CD4-positive, alpha-beta T cell treated with Interferon alpha-2 for 1 hour (primary cell): ENCODE results near the gene CAPN8.

Source experiments
- DNase-seq, 2 donors: peaks; one replicate each; pipeline ENCODE4 v3.0.0-alpha.2; 2020 to 2022

The CAPN8 gene

DNA sequence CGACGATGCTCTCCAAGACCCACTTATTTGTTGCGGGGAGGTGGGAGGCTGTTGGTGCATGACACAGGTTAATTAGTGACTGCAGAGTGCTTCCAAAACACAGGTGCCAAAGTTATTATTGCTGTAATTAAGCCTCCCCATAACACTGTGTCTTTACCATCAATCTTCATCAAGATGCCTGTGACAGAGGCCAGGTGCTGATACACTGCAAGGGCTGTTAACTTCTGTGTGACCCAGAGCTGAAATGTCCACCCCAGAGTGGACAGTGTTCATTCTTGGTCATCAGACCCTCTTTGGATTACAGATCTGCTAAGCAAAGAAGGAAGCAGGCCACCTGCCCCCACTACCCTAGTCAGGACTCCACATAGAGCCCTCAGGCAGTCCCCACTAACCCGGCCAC, 55.5 kb downstream of the CAPN8 start:
- DNase-seq = no peak

DNA sequence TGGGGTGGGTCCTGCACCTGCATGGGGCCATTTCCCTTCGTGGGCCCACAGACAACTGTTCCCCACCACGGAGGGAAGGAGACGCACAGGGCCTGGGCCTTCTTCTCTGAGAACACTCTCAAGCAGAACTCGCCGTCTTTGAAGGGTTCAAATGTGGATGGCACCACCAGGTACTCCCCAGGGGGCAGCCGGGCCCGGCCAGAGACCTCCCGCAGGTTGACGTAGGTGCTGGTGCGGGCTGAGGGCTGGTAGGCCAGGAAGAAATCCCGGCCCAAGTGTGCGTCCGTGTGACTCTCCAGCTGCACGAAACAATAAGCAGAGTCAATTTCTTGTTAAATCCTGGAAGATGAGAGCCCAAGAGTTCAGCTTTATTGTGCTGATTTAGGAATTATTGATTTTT, 56.4 kb downstream of the CAPN8 start:
- no peak for DNase-seq

DNA sequence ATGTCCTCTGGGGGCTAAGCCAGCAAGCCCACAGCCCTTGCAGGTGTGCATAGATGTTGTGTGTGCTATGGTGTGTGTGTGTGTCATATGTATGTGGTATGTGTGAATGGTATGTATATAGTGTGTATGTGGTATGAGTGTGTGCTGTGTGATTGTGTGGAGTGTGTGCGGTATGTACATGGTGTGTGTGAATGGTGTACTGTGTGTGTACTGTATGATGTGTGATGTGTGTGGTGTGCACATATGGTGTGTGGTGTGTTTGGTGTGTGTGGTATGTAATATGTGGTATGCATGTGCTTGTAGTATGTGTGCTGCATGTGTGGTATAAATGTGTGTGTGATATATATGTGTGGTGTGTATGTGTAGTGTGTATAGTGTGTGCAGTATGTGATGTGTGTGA, 107.0 kb downstream of the CAPN8 start:
- DNase-seq = no peak

DNA sequence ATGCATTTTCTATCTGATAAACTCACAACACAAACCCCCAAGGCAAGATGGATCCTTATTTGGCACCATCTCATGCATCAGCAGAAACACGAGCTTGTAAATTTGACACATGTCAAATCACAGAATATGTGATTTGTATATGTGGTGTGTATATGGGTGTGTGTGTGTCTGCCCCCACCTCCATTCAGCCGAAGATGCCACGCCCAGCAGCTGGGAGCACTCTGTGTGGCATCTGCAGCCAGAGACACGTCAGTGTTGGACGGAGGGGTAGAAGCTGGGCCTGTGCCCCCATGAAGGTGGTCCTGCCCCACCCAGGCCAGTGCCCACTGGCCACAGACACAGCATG, 108.4 kb downstream of the CAPN8 start:
- no peak for DNase-seq

DNA sequence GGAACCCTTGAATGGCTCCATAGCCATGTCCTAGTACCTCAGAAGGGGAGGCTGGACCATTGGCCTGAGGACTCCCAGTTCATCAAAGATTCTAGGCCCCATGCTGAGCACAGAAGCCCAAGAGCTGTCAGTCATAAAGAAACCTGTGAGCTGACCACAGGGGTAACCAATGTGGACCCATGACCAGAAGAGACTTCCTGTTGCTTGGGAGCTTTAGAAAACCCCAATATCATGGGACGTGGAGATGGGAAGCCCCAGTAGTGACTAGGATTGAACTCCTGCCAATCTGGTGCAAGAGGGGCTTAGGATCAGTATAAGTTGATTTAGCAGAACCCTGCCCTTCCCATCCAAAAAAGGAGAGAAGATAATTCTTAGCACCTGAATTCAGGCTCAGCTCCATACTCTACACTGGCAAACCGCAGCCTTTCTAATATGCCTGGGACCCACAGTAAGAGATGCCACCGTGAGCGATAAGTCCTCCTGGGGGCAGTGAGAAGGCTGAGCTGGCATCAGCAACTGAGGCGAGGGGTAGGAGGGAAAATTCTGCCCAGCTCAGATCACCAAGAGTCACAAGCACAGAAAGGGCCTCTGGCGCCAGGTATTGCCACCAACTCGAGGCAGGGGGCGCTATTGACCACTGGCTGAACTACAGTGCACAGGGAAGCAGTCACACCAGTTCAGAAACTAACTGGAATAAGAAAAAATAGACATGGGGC, 108.9 kb downstream of the CAPN8 start:
- DNase-seq = peak; percentile 13 to 18

DNA sequence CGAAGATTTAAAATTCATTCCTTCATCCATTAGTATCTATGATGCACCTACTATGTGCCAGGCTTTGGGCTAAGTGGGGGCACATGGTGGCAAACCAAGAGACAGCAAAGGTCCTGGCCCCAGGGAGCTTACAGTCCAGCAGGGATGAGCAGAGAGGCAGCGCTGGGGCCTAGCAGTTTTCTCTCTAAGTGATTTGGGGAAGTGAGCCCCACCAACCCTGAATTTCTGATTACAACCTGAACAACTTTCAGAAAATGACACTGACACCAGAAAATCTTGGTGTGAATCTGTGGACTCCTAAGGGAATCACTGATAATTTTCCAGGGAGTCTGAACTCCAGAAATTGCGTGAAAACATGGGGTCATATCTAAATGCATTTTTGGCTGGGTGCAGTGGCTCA, 111.5 kb downstream of the CAPN8 start:
- DNase-seq = no peak

DNA sequence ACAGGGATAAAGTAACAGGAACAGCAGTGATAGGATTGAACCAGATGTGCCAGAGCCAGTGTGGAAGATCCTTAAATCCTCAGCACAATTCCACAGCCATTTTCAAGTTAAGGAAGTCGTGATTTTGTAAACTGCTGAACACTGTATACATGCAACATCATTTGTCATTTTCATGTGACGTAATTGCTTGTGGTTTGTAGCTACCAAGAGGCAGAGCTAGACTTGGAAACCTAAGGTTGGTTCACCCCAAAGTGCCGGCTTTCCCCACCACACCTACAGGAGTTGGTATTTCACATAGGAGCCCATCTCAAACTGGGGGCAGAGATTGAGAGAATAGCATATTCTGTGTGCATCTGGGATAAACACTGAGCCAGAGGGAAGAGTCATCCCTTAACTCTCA, 113.9 kb downstream of the CAPN8 start:
- no peak for DNase-seq

DNA sequence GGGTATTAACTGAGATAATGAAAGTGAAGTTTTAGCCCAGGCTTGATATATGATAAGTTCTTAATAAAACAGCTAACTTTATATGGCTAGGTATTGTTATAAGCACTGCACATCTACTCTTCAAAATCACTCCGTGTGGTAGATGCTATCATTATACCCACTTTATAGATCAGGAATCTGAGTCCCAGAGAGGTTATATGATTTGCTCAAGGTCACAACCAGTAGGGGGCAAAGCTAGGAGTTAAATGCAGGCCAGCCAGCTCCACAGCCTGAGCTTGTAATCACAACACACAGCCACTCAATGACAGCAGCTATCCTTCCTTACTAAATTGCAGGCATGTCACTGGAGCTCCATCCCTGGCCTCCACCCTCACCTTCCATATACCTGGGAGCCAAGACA, 115.8 kb downstream of the CAPN8 start:
- DNase-seq = no peak

DNA sequence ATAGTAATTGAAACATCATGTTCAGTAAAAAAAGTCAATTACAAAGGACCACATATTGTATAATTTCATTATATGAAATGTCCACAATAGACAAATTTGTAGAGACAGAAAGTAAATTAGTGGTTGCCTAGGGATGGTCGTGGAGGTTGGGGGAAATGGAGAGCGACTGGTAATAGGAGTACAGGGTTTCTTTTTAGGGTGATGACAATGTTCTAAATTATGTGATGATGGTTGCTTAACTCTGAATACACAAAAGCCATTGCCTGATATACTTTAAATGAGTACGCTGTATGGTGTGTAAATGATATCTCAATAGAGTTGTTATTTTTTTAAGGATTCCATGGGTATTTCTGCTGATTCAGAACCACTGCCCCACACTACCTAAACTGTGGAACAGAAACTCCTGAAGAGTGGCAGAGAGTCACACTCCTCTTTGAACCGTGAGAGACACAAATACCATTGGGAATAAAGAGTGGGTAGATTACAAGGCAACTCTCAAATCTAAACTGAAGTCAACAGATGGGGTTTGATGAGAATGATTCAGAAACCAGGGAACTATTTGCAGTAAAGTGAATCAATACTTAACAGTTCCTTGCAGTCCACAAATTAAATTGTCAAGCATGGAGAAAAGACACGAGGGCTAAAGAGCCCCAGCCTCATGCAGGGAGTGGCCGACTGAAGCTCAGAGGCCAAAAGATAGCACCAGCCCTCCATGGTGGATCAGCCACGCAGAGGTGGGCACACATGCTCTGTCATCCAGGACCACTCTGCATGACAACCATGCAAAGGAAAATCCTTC, 118.0 kb downstream of the CAPN8 start:
- DNase-seq = no peak

DNA sequence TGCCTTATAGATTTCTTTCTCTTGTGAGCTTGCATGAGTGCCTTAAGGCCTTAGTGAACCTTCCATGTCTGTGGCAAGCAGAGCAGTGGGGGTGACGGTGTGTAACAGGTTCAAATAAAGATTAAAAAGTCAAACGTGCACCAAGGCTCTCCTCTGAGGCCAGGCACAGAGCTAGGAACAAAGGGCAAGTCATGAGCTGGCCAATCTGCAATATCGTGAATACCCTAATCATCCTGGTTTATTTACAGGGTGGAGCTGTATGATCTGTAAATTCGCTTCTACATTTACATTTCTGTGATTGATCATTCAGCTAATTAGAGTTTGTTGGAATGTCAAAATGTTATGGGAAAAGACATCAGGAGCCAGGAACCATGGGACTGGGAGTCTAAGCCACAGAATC, 120.2 kb downstream of the CAPN8 start:
- no peak for DNase-seq

DNA sequence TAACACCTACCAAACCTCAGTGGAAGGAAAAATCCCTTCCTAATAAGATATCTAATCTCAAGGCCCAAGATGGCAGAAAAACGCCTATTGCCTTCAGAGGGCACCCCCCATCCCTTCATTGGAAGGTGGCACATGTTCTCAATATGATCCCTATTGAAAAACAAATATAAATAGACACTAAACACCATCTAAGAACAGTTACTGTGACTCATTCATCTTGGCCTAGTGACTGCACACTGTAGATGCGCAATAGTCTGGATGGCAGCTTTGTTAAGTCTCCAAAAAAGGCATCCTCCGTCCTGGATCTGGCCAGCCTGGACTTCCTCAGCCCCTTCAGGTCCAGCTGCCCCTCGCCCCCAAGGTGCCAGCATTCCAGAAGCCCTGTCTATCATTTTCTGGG, 121.9 kb downstream of the CAPN8 start:
- no peak for DNase-seq

DNA sequence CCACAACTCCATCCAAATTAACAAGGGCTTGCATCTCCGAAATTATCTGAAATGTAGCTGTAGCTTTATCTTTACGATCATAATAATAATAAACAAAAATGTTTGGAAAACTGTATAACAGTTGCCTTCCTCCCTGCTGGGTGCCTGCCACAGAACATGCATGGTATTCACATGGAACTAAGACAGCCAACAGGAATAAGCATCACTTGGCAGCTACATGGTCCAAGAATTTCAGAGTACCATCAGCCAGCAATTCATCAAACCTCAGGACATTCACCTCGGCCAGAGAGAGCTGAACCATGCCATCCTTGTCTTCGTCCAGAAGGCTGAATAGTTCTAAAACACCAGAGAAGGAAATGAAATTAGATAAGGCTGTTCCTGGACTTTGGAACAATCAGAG, 122.7 kb downstream of the CAPN8 start:
- DNase-seq = no peak

DNA sequence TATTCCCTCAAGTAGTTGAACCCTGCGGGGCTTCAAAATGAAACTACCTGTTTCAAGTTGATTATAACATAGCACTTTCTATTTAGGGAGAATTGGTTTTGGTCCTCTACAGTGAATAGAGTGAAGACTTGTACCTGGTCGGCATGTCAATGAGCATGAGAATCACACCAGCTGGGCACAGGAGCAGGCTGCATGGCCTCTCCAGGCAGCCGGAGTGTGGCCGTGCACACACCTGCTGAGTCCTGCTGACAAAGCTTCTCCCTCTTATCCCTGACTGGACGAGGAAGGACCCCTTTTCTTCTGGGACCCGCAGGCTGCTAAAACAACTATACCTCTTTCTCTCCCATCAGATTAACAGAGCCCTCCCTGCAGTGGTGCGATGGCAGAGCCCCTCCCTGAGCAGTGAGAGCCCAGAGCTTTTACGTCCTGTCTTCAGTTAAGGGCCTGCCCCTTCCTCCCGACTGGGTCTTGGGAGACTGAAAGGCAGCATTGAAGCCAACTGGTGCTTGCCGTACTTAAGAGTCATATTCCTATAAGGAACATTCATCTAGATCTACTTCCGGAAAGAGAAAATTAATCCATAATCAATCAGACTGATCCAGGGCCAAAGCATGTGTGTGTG, 124.9 kb downstream of the CAPN8 start:
- DNase-seq = no peak

DNA sequence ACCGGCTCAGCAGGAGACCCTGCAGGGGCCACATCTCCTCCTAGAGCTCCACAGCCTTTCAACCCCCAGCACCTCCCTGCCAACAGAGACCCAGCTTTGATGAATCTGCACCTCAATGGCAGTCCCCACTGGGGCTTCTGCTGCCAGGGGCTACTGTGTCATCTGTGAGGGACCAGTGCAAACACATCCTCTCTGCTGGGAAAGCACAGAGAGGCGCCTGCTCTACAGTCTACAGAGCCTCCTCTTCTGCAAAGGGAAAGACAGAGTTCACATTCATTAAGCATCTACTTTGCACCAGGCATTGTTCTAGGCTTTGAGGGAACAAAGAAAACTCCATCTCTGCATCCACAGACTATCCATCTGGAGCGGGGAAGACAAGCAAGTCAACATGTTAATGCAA, 125.8 kb downstream of the CAPN8 start:
- DNase-seq = no peak

DNA sequence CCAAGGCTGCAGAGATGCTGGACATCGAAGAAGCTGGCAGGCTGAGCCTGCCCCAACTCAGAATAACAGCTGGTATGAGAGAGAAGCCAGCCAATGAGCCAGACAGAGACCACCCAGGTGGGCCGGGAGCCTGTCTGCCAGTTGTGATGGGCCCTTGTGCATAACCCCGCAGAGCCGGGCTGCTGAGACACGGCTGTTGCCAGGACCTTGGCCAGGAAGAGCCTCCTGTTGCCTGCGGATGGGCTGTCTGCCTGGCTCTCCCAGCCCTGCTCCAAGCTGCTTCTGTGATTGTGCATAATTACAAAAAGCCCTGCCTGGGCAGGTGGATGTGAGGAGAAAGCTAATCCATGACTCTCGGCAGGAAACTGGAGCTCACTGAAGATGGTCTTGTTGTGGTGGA, 126.5 kb downstream of the CAPN8 start:
- no peak for DNase-seq

DNA sequence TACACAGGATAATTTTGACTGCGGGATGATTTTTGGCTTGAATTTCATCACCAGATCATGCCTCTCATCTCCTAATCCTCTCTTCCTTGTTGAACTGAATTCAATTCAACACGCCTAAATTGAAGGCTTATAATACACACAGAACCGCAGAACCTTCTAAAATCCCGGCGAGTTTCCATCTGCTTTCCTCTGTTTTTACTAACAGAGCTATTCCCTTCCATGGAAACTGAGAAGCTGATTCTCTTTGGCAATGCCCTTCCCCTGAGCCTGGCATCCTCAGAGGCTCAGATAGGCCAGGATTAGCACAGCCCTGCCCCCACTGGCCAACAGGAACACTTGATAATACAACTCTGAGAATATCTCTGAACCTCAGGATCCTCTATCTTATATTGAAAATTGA, 130.2 kb downstream of the CAPN8 start:
- DNase-seq = no peak

DNA sequence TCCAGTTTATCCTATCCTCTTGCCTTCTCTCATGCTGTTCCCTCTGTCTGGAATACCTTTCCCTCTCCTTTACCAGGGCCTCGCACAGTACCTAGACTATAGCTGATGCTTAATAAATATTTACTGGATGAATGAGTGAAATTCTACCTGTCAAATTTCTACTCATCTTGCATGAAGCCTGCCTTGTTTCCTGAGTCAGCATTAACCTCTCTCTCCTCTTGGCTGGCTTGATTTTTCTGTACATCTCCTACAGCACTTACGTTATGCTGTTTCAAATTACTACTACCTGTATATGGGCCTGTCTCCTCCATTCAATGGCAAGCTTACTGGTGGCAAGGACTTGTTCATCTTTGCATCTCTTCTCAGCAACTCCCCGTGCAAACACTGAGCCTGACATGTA, 130.8 kb downstream of the CAPN8 start:
- no peak for DNase-seq

DNA sequence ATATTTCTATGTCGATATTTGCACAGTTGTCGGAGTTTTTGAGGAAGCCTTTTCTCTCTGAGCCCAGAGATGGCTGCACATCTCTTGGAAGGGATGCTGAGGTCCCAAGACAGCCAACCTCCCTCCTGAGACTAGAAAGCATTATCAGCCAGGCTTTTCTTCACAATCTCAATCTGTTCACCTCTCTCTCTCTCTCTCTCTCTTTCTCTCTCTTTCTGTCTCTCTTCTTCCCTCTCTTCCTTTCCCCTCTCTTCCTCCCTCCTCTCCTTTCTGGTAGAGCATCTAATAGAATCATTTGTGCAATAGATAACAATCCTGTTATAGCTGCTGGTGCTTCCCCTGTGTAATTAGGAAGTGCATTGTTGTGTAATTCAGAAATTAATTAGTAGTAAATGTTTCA, 131.8 kb downstream of the CAPN8 start:
- no peak for DNase-seq

DNA sequence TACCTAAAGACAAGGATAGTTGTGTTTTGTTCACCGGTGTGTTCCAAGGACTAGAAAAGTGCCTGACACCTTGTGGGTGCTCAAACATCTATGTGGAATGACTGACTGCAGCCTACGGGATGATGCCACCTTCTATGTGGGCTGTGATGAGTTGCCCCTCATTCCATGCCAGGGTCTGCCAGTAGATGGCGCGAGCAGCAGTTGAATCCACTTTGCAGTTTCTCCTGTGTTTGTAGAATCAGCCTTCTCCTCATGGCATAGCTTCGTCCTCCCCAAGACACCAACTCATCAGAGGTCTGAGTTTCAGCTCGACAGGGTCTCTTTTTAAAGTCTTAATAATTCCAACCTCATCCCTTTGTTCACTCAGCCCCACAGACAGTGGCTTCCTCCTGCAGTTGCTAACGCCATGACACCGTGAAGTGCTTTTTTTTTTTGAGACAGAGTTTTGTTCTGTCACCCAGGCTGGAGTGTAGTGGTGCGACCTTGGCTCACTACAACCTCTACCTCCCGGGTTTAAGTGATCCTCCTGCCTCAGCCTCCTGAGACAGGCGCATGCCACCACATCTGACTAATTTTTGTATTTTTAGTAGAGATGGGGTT, 133.7 kb downstream of the CAPN8 start:
- DNase-seq = peak; percentile 9 to 54

DNA sequence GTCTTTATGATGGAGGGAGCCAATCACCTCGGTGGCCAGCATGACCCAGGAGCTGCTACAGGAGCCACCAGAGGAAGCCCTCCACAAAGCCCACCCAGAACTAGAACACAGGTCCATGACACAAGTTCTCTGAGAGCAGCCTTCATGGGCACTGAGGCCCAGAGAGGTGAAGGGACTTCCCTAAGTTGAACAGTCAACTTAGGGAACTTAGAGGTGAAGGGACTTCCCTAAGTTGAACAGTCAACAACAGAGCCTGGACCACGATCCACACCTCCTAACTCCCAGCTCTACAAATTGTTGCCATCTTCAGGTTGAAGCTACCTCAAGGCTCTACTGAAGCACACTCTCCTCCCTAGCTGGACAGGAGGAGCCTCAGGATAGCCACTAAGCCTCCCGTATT, 139.5 kb downstream of the CAPN8 start:
- DNase-seq = no peak

DNA sequence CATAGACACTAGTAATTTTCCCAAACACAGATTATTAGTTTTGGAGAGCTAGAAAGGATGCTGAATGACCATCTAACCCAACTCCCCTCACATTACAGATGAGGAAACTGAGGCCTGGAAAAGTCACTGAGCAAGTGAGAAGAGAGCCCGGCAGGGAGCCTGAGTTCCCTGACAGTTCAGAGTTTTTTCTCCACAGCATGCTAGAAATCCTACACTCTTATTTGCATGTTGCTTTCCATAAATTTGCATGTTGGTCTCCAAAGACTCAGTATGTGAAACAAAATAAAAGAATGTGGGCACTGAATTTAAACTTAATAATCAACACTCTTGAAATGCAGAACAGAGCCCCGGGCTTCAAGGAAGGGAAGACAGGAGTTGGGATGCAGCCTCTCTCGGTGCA, 140.0 kb downstream of the CAPN8 start:
- DNase-seq = no peak

DNA sequence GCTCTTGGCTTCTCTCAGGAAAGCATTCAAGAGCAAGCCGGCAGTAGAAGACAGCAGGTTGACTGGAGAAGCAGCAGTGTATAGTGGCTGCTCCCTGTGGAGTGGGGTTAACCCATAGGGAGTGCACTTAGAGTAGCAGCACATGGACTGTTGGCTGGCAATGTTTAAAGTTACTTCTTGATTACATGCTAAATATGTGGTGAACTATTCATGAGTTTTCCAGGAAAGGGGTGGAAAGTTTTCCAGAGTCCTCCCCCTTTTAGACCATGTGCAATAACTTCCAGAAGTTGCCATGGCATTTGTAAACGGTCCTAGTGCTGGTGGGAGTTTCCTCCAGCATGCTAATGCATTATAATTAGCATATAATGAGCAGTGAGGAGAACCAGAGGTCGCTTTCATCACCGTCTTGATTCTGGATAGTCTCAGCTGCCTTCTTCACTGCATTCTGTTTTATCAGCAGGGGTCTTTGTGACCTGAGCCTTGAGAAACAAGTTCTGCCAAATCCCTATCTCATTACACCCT, 140.5 kb downstream of the CAPN8 start:
- DNase-seq = no peak

DNA sequence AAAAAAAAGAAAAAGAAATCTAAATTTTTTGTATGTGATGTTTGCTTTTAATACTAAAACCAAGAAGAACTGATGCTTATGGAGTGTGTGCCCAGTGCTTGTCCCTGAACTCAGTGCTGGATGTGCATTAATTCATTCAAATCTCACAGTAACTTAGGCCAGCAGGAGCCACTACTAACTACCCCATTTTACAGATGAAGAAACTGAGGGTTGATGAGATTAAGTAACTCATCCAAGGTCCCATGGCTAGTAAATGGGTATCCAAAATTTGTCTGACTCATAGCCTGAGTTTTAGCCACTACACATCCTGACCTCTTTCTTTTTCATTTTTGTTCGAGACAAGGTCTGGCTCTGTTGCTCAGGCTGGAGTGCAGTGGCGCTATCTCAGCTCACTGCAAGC, 144.4 kb downstream of the CAPN8 start:
- no peak for DNase-seq

DNA sequence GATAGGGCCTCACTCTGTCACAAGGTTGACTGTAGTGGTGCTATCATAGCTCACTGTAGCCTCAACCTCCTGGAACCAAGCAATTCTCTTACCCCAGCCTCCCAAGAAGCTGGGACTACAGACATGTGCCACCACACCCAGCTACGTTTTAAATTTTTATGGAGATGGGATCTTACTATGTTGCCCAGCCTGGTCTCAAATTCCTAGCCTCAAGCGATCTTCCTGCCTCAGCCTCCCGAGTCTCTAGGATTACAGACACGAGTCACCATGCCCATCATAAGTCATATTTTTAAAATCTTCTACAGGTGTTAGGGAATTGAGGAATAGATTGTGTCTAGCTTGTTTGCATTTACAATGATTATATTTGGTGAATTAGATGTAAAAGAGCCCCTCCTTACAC, 145.3 kb downstream of the CAPN8 start:
- DNase-seq = no peak
